Placental pericyte (primary cell): Measurements from ENCODE around the gene PCDHGA2. TPM values are rescaled to one million over a fixed set of nuclear protein-coding genes. Genes with fewer than 3 reads are reported as not detected.

Experiments
- total RNA-seq: library from RNA; depleted of rRNA; stranded (reverse); fragments of >200 nt; gene quantifications from 2 replicates; pipeline ENCODE4 v1.2.3, GENCODE V29; 2012

Gene PCDHGA2
- 2.0 and 6.3 TPM in 2 replicates for total RNA-seq

GRCh38 chr5:141338538-141339306, at the start of gene PCDHGA2:
PCDHGA2 (plus strand) TSS chr5:141338760.

GRCh38 chr5:141303756-141304155, 34.8 kb upstream of the PCDHGA2 start, which contains the start of gene SLC25A2:
SLC25A2 (minus strand) TSS chr5:141304049; CDS start chr5:141303865, 184 bp downstream.

GRCh38 chr5:141320225-141321169, 18.1 kb upstream of the PCDHGA2 start, which contains the start of gene TAF7:
TAF7 (minus strand) TSS chr5:141320784; CDS start chr5:141320044, 740 bp downstream.

GRCh38 chr5:141330299-141331080, 8.1 kb upstream of the PCDHGA2 start, which contains the start of gene PCDHGA1:
PCDHGA1 (plus strand) TSS chr5:141330514.

GRCh38 chr5:141343242-141343952, 4.8 kb downstream of the PCDHGA2 start, which contains the start of gene PCDHGA3:
PCDHGA3 (plus strand) TSS chr5:141343829; CDS start chr5:141344034, 205 bp downstream.

GRCh38 chr5:141349917-141350619, 11.5 kb downstream of the PCDHGA2 start, which contains the start of gene PCDHGB1:
PCDHGB1 (plus strand) TSS chr5:141350099; CDS start chr5:141350261, 162 bp downstream.

GRCh38 chr5:141354900-141355469, 16.4 kb downstream of the PCDHGA2 start, which contains the start of gene PCDHGA4:
PCDHGA4 (plus strand) TSS chr5:141355021; CDS start chr5:141355108, 87 bp downstream.

GRCh38 chr5:141359790-141360426, 21.3 kb downstream of the PCDHGA2 start, which contains the start of gene PCDHGB2:
PCDHGB2 (plus strand) TSS chr5:141359994; CDS start chr5:141360136, 142 bp downstream.

GRCh38 chr5:141363952-141364660, 25.5 kb downstream of the PCDHGA2 start, which contains the start of gene PCDHGA5:
PCDHGA5 (plus strand) TSS chr5:141364162; CDS start chr5:141364331, 169 bp downstream.

GRCh38 chr5:141369994-141370848, 31.7 kb downstream of the PCDHGA2 start, which contains the start of gene PCDHGB3:
PCDHGB3 (plus strand) TSS chr5:141370242; CDS start chr5:141370395, 153 bp downstream.

GRCh38 chr5:141373673-141374317, 35.2 kb downstream of the PCDHGA2 start, which contains the start of gene PCDHGA6:
PCDHGA6 (plus strand) TSS chr5:141373891; CDS start chr5:141374084, 193 bp downstream.

GRCh38 chr5:141382469-141383294, 44.1 kb downstream of the PCDHGA2 start, which contains the start of gene PCDHGA7:
PCDHGA7 (plus strand) TSS chr5:141382742; CDS start chr5:141382900, 158 bp downstream.

GRCh38 chr5:141387557-141388311, 49.2 kb downstream of the PCDHGA2 start, which contains the start of gene PCDHGB4:
PCDHGB4 (plus strand) TSS chr5:141387698; CDS start chr5:141387885, 187 bp downstream.

GRCh38 chr5:141392429-141393198, 54.1 kb downstream of the PCDHGA2 start, which contains the start of gene PCDHGA8:
PCDHGA8 (plus strand) TSS chr5:141392633; CDS start chr5:141392814, 181 bp downstream.

